GM19035 (cell line): ENCODE measurements around the gene DDX20.

Source experiments
- ATAC-seq: cut with Tn5 transposase; IDR thresholded peaks from one replicate; pipeline ENCODE4 v1.9.1; 2021; ENCODE audit not compliant: unreplicated experiment

Gene DDX20, protein sequence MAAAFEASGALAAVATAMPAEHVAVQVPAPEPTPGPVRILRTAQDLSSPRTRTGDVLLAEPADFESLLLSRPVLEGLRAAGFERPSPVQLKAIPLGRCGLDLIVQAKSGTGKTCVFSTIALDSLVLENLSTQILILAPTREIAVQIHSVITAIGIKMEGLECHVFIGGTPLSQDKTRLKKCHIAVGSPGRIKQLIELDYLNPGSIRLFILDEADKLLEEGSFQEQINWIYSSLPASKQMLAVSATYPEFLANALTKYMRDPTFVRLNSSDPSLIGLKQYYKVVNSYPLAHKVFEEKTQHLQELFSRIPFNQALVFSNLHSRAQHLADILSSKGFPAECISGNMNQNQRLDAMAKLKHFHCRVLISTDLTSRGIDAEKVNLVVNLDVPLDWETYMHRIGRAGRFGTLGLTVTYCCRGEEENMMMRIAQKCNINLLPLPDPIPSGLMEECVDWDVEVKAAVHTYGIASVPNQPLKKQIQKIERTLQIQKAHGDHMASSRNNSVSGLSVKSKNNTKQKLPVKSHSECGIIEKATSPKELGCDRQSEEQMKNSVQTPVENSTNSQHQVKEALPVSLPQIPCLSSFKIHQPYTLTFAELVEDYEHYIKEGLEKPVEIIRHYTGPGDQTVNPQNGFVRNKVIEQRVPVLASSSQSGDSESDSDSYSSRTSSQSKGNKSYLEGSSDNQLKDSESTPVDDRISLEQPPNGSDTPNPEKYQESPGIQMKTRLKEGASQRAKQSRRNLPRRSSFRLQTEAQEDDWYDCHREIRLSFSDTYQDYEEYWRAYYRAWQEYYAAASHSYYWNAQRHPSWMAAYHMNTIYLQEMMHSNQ

GRCh38 chr1:111755331-111756123 lies at the start of gene DDX20:
Gene DDX20, plus strand, starts transcription at chr1:111755901. Its CDS starts 24 bp downstream, at chr1:111755925.
- ATAC-seq = peak; percentile 92

GRCh38 chr1:111706921-111707320 lies 48.8 kb upstream of the DDX20 start:
- no peak for ATAC-seq

DNA sequence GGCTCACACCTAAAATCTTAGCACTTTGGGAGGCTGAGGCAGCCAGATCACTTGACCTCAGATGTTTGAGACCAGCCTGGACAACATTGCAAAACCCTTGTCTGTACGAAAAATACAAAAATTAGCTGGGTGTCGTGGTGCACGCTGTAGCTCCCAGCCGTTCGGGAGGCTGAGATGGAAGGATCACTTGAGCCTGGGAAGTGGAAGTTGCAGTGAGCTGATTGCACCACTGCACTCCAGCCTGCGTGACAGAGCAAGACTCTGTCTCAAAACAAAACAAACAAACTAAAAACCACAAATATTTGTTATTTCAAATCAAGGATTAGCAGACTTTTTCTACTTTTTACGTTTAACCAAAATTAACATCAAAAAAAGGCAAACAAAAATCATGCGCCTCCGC lies 47.8 kb upstream of the DDX20 start:
- no peak for ATAC-seq

GRCh38 chr1:111709986-111710385 lies 45.7 kb upstream of the DDX20 start:
- ATAC-seq = no peak

- ATAC-seq = no peak
Observed at GRCh38 chr1:111716333-111716732, 39.4 kb upstream of the DDX20 start.

DNA sequence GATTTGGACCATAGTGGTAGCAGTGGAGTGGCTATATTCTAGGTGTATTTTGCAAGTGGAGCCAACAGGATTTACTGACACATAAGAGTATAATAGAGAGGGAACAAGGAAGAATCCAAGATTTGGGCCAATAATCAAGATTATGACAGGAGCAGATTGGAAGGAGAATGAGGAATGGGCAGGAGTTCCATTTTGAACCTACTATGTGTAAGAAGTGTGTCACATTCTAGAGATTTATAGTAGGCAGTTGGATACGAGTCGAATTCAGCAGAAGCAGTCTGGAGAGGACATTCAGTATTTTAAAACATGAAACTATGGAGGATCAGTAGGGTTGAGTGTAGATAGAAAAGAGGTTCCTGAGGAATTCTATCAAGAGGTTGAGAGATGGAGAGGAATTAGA lies 38.3 kb upstream of the DDX20 start:
- ATAC-seq = no peak

GRCh38 chr1:111719135-111719534 lies 36.6 kb upstream of the DDX20 start:
- ATAC-seq = no peak

- no peak for ATAC-seq
Observed at GRCh38 chr1:111719674-111720132, 36.0 kb upstream of the DDX20 start.

- no peak for ATAC-seq
Observed at GRCh38 chr1:111720274-111720976, 35.3 kb upstream of the DDX20 start.

- ATAC-seq = no peak
Observed at GRCh38 chr1:111720977-111721786, 34.5 kb upstream of the DDX20 start.

- ATAC-seq = no peak
Observed at GRCh38 chr1:111723091-111723806, 32.5 kb upstream of the DDX20 start.

DNA sequence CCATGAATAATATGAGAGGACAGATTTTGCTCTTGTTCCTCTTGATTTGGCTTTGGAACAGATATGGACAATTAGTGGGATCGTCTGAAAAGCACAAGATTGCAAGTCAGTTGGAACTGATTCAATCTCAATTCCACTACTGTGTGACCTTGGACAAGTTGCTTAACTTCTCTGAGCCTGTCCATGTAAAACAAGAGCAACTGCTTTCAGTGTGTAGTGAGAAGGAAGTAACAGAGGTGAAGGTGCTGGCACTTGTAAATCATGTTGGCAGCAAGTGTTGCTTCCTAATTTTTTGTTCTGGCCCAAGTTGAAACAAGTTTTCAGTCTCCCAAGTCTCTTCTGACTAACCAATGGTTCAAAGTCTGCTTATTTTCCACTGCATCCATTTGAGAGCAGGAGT lies 31.8 kb upstream of the DDX20 start:
- ATAC-seq = no peak

- no peak for ATAC-seq
Observed at GRCh38 chr1:111725192-111725591, 30.5 kb upstream of the DDX20 start.

GRCh38 chr1:111727056-111727455 lies 28.6 kb upstream of the DDX20 start:
- ATAC-seq = no peak

- ATAC-seq = no peak
Observed at GRCh38 chr1:111729271-111729921, 26.3 kb upstream of the DDX20 start.

- ATAC-seq = no peak
Observed at GRCh38 chr1:111729946-111730681, 25.6 kb upstream of the DDX20 start.

- ATAC-seq = no peak
Observed at GRCh38 chr1:111730706-111731105, 25.0 kb upstream of the DDX20 start.

DNA sequence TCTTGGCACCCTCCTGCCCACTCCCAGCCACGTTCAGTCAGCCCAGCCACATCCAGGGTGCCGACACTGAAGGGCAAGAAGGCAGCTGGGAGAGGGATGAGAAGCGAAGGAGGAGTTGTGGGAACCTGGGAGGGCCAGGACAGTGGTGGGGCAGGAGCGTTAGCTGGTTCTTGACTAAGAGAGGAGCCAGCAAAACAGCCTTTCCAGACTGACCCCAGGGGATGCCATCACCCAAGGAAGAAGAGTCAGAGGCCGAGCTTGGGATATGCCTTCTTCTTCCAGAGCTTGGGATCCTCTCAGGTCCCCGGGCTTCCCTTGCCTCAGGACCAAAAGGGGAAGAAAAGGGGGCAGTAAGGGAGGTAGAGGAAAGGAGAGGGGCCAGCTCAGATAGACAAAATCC lies 23.7 kb upstream of the DDX20 start:
- no peak for ATAC-seq
